ENCODE data around the gene GZF1. TPM values are rescaled to one million over a fixed set of nuclear protein-coding genes. Genes with fewer than 3 reads are reported as not detected.
A peak's percentile ranks its signal among the peaks of the same experiment; 100 is the strongest.

GZF1 gene
- total RNA-seq, 1 donor: 19.4 TPM

- H3K4me3 ChIP-seq (ENCODE audit: low read depth, low read length): peak within 1 kb of the TSS; percentile 71
- peak; percentile 99 for DNase-seq (ENCODE audit: low read depth)
- no peak for TF ChIP-seq CTCF (IDR thresholded peaks at IDR 0.05; ENCODE audit: insufficient read depth, low read depth, low read length)
Measured at GRCh38 chr20:23350196-23350903, 11.6 kb upstream of the GZF1 start, which contains the start of gene NXT1. Gene NXT1, plus strand, starts transcription at chr20:23350791. Its CDS starts 3,251 bp downstream, at chr20:23354042.

- peak overlapping the region; percentile 71 for H3K4me3 ChIP-seq (ENCODE audit: low read depth, low read length)
- DNase-seq (ENCODE audit: low read depth): peak; percentile 60
- TF ChIP-seq CTCF (IDR thresholded peaks at IDR 0.05; ENCODE audit: insufficient read depth, low read depth, low read length): no peak
Measured at GRCh38 chr20:23350904-23351838, 10.8 kb upstream of the GZF1 start.

- no peak for DNase-seq (ENCODE audit: low read depth)
- H3K4me3 ChIP-seq (ENCODE audit: low read depth, low read length): no peak overlapping the region
- TF ChIP-seq CTCF (IDR thresholded peaks at IDR 0.05; ENCODE audit: insufficient read depth, low read depth, low read length): no peak
Measured at GRCh38 chr20:23356203-23356602, 5.8 kb upstream of the GZF1 start.

GRCh38 chr20:23357767-23358562 lies 4.0 kb upstream of the GZF1 start:
- DNase-seq (ENCODE audit: low read depth): peak; percentile 100
- H3K4me3 ChIP-seq (ENCODE audit: low read depth, low read length): peak overlapping the region; percentile 82
- TF ChIP-seq CTCF (IDR thresholded peaks at IDR 0.05; ENCODE audit: insufficient read depth, low read depth, low read length): peak; percentile 2

- DNase-seq (ENCODE audit: low read depth): no peak
- peak overlapping the region; percentile 48 for H3K4me3 ChIP-seq (ENCODE audit: low read depth, low read length)
- TF ChIP-seq CTCF (IDR thresholded peaks at IDR 0.05; ENCODE audit: insufficient read depth, low read depth, low read length): no peak
Measured at GRCh38 chr20:23358563-23358906, 3.4 kb upstream of the GZF1 start.

- no peak for TF ChIP-seq CTCF (IDR thresholded peaks at IDR 0.05; ENCODE audit: insufficient read depth, low read depth, low read length)
- no peak for DNase-seq (ENCODE audit: low read depth)
- H3K4me3 ChIP-seq (ENCODE audit: low read depth, low read length): no peak overlapping the region
Measured at GRCh38 chr20:23358923-23359593, 2.9 kb upstream of the GZF1 start.
